Activated naive CD8-positive, alpha-beta T cell treated with anti-CD3 and anti-CD28 coated beads for 36 hours (primary cell): ENCODE results near the gene IFIT2. TPM values are rescaled to one million over a fixed set of nuclear protein-coding genes. Genes with fewer than 3 reads are reported as not detected.

ENCODE experiments used
- DNase-seq: peaks from one replicate; pipeline ENCODE4 v3.0.0; 2021
- H3K27ac Mint-ChIP-seq: one replicate; pipeline ENCODE4 v1.8.0; 2022; ENCODE audit warnings: mild to moderate bottlenecking, moderate library complexity, mixed read lengths
- H3K27me3 Mint-ChIP-seq: one replicate; pipeline ENCODE4 v1.8.0; 2022; ENCODE audit warnings: mild to moderate bottlenecking, mixed read lengths
- H3K36me3 Mint-ChIP-seq: one replicate; pipeline ENCODE4 v1.8.0; 2021; ENCODE audit warnings: mild to moderate bottlenecking, mixed read lengths
- H3K4me1 Mint-ChIP-seq: one replicate; pipeline ENCODE4 v1.8.0; 2021; ENCODE audit warnings: mixed read lengths
- H3K4me3 Mint-ChIP-seq: one replicate; pipeline ENCODE4 v1.8.0; 2022; ENCODE audit warnings: mild to moderate bottlenecking, moderate library complexity, mixed read lengths
- H3K9me3 Mint-ChIP-seq: one replicate; pipeline ENCODE4 v1.8.0; 2022; ENCODE audit warnings: mixed read lengths
- total RNA-seq, 2 experiments: library from RNA; stranded (reverse); gene quantifications; one replicate each; pipeline ENCODE4 v1.2.3, GENCODE V29; 2021

The IFIT2 gene
- total RNA-seq, 2 experiments from 2014 or later = 37.0 to 37.3 TPM

GRCh38 chr10:89351412-89351779, 49.5 kb downstream of the IFIT2 start:
- Mint-ChIP-seq H3K27ac (no peak overlapping the region), H3K4me3 (no peak overlapping the region), H3K27me3 (peaks cover 20% of the 10 kb centered on the region), H3K4me1 (peaks cover 30% of the 10 kb centered on the region), H3K9me3 (peaks cover 5% of the 10 kb centered on the region), H3K36me3 (peaks cover 7% of the 10 kb centered on the region)
- no peak for DNase-seq

- Mint-ChIP-seq H3K4me1 (peaks cover 27% of the 10 kb centered on the region), H3K36me3 (peaks cover 7% of the 10 kb centered on the region), H3K27ac (no peak overlapping the region), H3K9me3 (peaks cover 5% of the 10 kb centered on the region), H3K4me3 (no peak overlapping the region), H3K27me3 (peaks cover 17% of the 10 kb centered on the region)
- no peak for DNase-seq
These were observed 50.1 kb downstream of the IFIT2 start for GRCh38 chr10:89351780-89352597.

GRCh38 chr10:89352802-89353201, 51.0 kb downstream of the IFIT2 start:
- Mint-ChIP-seq H3K4me3 (no peak overlapping the region), H3K27me3 (peaks cover 17% of the 10 kb centered on the region), H3K36me3 (peaks cover 7% of the 10 kb centered on the region), H3K9me3 (peaks cover 5% of the 10 kb centered on the region), H3K4me1 (peaks cover 25% of the 10 kb centered on the region), H3K27ac (no peak overlapping the region)
- DNase-seq = no peak

DNA sequence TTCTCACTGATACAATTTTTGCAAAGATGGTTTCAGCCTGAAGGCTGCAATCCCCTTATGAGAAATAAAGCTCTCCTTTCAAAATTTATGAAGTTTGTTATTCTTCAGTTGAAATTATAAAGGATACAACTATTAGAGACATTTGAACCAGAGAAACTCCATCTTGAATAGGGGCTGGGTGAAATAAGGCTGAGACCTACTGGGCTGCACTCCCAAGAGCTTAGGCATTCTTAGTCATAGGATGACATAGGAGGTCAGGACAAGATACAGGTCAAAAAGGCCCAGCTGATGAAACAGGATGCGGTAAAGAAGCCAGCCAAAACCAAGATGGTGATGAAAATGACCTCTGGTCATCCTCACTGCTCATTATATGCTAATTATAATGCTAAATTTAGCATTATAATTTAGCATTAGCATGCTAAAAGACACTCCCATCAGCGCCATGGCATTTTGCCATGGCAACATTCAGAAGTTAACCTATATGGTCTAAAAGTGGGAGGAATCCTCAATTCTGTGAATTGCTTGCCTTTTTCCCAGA, 53.6 kb downstream of the IFIT2 start:
- peaks cover 19% of the 10 kb centered on the region for H3K4me1 Mint-ChIP-seq
- H3K36me3 Mint-ChIP-seq = peaks cover 6% of the 10 kb centered on the region
- no peak overlapping the region for H3K4me3 Mint-ChIP-seq
- H3K27ac Mint-ChIP-seq = no peak overlapping the region
- H3K9me3 Mint-ChIP-seq = peaks cover 5% of the 10 kb centered on the region
- peaks cover 13% of the 10 kb centered on the region for H3K27me3 Mint-ChIP-seq
- DNase-seq = no peak

- H3K36me3 Mint-ChIP-seq = peaks cover 6% of the 10 kb centered on the region
- H3K9me3 Mint-ChIP-seq = peaks cover 5% of the 10 kb centered on the region
These were observed 55.2 kb downstream of the IFIT2 start for GRCh38 chr10:89357096-89357495.

DNA sequence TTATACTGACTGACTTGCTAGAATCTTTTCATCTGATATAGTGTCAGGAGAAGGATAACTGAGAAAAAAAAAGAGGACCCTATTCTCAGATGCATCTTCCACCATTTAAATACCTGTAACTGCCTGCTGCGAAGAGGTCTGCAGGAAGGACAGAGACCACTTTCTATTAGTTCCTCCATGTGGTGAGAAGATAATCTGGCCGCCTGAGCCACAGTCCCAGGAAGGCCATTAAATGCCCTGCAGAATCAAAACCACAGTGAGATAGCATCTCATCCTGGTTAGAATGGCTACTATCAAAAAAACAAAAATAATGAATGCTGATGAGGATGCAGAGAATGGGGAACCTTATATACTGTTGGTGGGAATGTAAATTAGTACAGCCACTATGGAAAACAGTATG, 56.1 kb downstream of the IFIT2 start:
- Mint-ChIP-seq H3K9me3 (peaks cover 5% of the 10 kb centered on the region), H3K4me1 (no peaks in the 10 kb centered on the region), H3K27me3 (peaks cover 18% of the 10 kb centered on the region), H3K4me3 (no peak overlapping the region), H3K36me3 (peaks cover 6% of the 10 kb centered on the region), H3K27ac (no peak overlapping the region)
- DNase-seq = no peak

More at GRCh38 chr10:89357096-89357495, 55.2 kb downstream of the IFIT2 start:
- Mint-ChIP-seq H3K27ac (no peak overlapping the region), H3K4me1 (peaks cover 3% of the 10 kb centered on the region), H3K4me3 (no peak overlapping the region), H3K27me3 (peaks cover 18% of the 10 kb centered on the region)
- DNase-seq = no peak

Other genes starting within 250 kb of the IFIT2 start
- gene CH25H, start 94.7 kb upstream of the IFIT2 start, total RNA-seq = under 1 TPM; 0.16 to 0.21 TPM
- gene LIPA, start 50.3 kb upstream of the IFIT2 start, total RNA-seq = 10 to 100 TPM; 20.7 to 22.5 TPM
- gene IFIT3, start 26.0 kb downstream of the IFIT2 start, total RNA-seq = 10 to 100 TPM; 28.6 to 28.7 TPM
- not detected for gene IFIT1B, start 76.0 kb downstream of the IFIT2 start, total RNA-seq
- gene IFIT1, start 90.6 kb downstream of the IFIT2 start, total RNA-seq = 1 to 10 TPM; 7.2 to 9.1 TPM
- 10 to 100 TPM; 15.0 to 16.5 TPM for gene IFIT5, start 112.5 kb downstream of the IFIT2 start, total RNA-seq
- gene SLC16A12, start 233.5 kb downstream of the IFIT2 start, total RNA-seq = not detected